CD8-positive, alpha-beta memory T cell (primary cell): ENCODE data around the gene TKT. TPM values are rescaled to one million over a fixed set of nuclear protein-coding genes. Genes with fewer than 3 reads are reported as not detected.
A peak's percentile ranks its signal among the peaks of the same experiment; 100 is the strongest.

Experiments used
- CTCF ChIA-PET: fragments of 350-600 bp; sonication (Branson Sonifier 250); formaldehyde crosslinking; loops from one replicate; lab custom pipeline; 2021; ENCODE audit warnings: antibody characterized with exemption; lab: Charles Lee
- POLR2A ChIA-PET: fragments of 350-600 bp; sonication (Branson Sonifier 250); formaldehyde crosslinking; loops from one replicate; lab custom pipeline; 2021; ENCODE audit warnings: antibody characterized with exemption; lab: Charles Lee
- DNase-seq, 5 donors: peaks; one replicate each; pipeline versions ENCODE4 v3.0.0 to v3.0.0-alpha.2; 2020 to 2022; ENCODE audit warnings: mixed read lengths in 1 of 5
- H3K27ac ChIP-seq: one replicate; pipeline ENCODE4 v1.7.0; 2013; ENCODE audit warnings: low read depth, mild to moderate bottlenecking, low read length, moderate library complexity
- H3K27me3 ChIP-seq: 2 replicates; pipeline ENCODE4 v1.7.0; 2013; ENCODE audit warnings: low read length, mild to moderate bottlenecking; ENCODE audit not compliant: insufficient read depth, poor library complexity, severe bottlenecking
- H3K36me3 ChIP-seq: 2 replicates; pipeline ENCODE4 v1.7.0; 2013; ENCODE audit warnings: mild to moderate bottlenecking, low read length, moderate library complexity; ENCODE audit not compliant: insufficient read depth
- H3K4me1 ChIP-seq: 2 replicates; pipeline ENCODE4 v1.7.0; 2013; ENCODE audit warnings: mild to moderate bottlenecking, low read length, moderate library complexity; ENCODE audit not compliant: insufficient read depth
- H3K4me3 ChIP-seq: 2 replicates; pipeline ENCODE4 v1.7.0; 2013; ENCODE audit warnings: mild to moderate bottlenecking, low read length
- H3K9me3 ChIP-seq: 2 replicates; pipeline ENCODE4 v1.7.0; 2013; ENCODE audit warnings: mild to moderate bottlenecking, low read length
- H3K27ac Mint-ChIP-seq, 8 donors: one replicate each; pipeline ENCODE4 v1.8.0; 2020 to 2021; ENCODE audit warnings: mixed read lengths in 8 of 8, mild to moderate bottlenecking in 6 of 8, inconsistent platforms in 3 of 8, moderate library complexity in 3 of 8
- H3K27me3 Mint-ChIP-seq, 2 donors: one replicate each; pipeline ENCODE4 v1.8.0; 2020 to 2021; ENCODE audit warnings: mixed read lengths in 2 of 2, mild to moderate bottlenecking in 1 of 2, moderate library complexity in 1 of 2
- H3K36me3 Mint-ChIP-seq, 3 donors: one replicate each; pipeline ENCODE4 v1.8.0; 2020 to 2021; ENCODE audit warnings: mixed read lengths in 3 of 3, inconsistent platforms in 1 of 3, mild to moderate bottlenecking in 1 of 3
- H3K4me1 Mint-ChIP-seq, 3 donors: one replicate each; pipeline ENCODE4 v1.8.0; 2020 to 2021; ENCODE audit warnings: mixed read lengths in 3 of 3, inconsistent platforms in 1 of 3, mild to moderate bottlenecking in 1 of 3
- H3K4me3 Mint-ChIP-seq, 7 donors: one replicate each; pipeline ENCODE4 v1.8.0; 2020 to 2021; ENCODE audit warnings: mixed read lengths in 7 of 7, mild to moderate bottlenecking in 6 of 7, moderate library complexity in 4 of 7, inconsistent platforms in 2 of 7
- H3K9me3 Mint-ChIP-seq, 5 donors: one replicate each; pipeline ENCODE4 v1.8.0; 2020 to 2022; ENCODE audit warnings: mixed read lengths in 5 of 5, mild to moderate bottlenecking in 3 of 5, moderate library complexity in 2 of 5, inconsistent platforms in 1 of 5
- polyA plus RNA-seq: library from polyadenylated mRNA; unstranded; fragments of 300-500 nt; fragmentation: Illumina TruSeq; gene quantifications from one replicate; pipeline ENCODE4 v1.2.3, GENCODE V29; 2021
- total RNA-seq, 2 experiments: library from RNA; stranded (reverse); gene quantifications; one replicate each; pipeline ENCODE4 v1.2.3, GENCODE V29; 2021

TKT gene
- total and polyA plus RNA-seq, 3 experiments from 2014 or later, result 59.3 to 182 (median 173) TPM

GRCh38 chr3:53231532-53232511 is 24.0 kb downstream of the TKT start:
- Mint-ChIP-seq H3K4me3 (no peak overlapping the region), H3K27ac (peak overlapping the region in 5 of 8 donors; percentile 17 to 87 (median 32)), H3K4me1 (no peaks in the 10 kb centered on the region), H3K36me3 (peaks cover 0 to 91% (median 9%) of the 10 kb centered on the region in 3 donors), H3K9me3 (no peaks in the 10 kb centered on the region), H3K27me3 (no peaks in the 10 kb centered on the region)
- POLR2A ChIA-PET, result no interaction called here
- Histone ChIP-seq H3K27ac (no peak overlapping the region), H3K4me1 (no peaks in the 10 kb centered on the region), H3K4me3 (no peak overlapping the region), H3K36me3 (peaks cover 44% of the 10 kb centered on the region), H3K27me3 (no peaks in the 10 kb centered on the region), H3K9me3 (no peaks in the 10 kb centered on the region)
- CTCF ChIA-PET, result interaction anchor here (1.3 kb wide), 1 partner anchor 37 kb away, joined by 4 read pairs; no protein-coding TSS in a partner anchor
- no peak for DNase-seq

- DNase-seq, result no peak
- Histone ChIP-seq H3K4me1 (no peaks in the 10 kb centered on the region), H3K4me3 (no peak overlapping the region), H3K27ac (no peak overlapping the region), H3K36me3 (peaks cover 44% of the 10 kb centered on the region), H3K27me3 (no peaks in the 10 kb centered on the region), H3K9me3 (no peaks in the 10 kb centered on the region)
- POLR2A ChIA-PET, result no interaction called here
- Mint-ChIP-seq H3K9me3 (no peaks in the 10 kb centered on the region), H3K27ac (no peak overlapping the region), H3K27me3 (no peaks in the 10 kb centered on the region), H3K4me3 (no peak overlapping the region), H3K4me1 (no peaks in the 10 kb centered on the region), H3K36me3 (peaks cover 0 to 95% (median 9%) of the 10 kb centered on the region in 3 donors)
- CTCF ChIA-PET, result interaction anchor here (1.3 kb wide), 1 partner anchor 36 kb away, joined by 4 read pairs; no protein-coding TSS in a partner anchor
These were observed 25.0 kb downstream of the TKT start for GRCh38 chr3:53230789-53231188.

GRCh38 chr3:53230041-53230621 is 25.7 kb downstream of the TKT start:
- no peak overlapping the region for H3K4me3 ChIP-seq
- no peaks in the 10 kb centered on the region for H3K4me1 ChIP-seq
- DNase-seq, result no peak
- no peaks in the 10 kb centered on the region for H3K4me1 Mint-ChIP-seq
- no peaks in the 10 kb centered on the region for H3K27me3 ChIP-seq
- no peak overlapping the region for H3K4me3 Mint-ChIP-seq
- POLR2A ChIA-PET, result no interaction called here
- CTCF ChIA-PET, result no interaction called here
- H3K36me3 Mint-ChIP-seq, result peaks cover 4 to 95% (median 9%) of the 10 kb centered on the region in 3 donors
- no peak overlapping the region for H3K27ac ChIP-seq
- H3K27ac Mint-ChIP-seq, result no peak overlapping the region
- H3K9me3 Mint-ChIP-seq, result no peaks in the 10 kb centered on the region
- no peaks in the 10 kb centered on the region for H3K27me3 Mint-ChIP-seq
- H3K36me3 ChIP-seq, result peaks cover 44% of the 10 kb centered on the region
- no peaks in the 10 kb centered on the region for H3K9me3 ChIP-seq

- CTCF ChIA-PET, result interaction anchor here (1.5 kb wide), 1 partner anchor 10 kb away, joined by 5 read pairs; no protein-coding TSS in a partner anchor
- H3K4me1 ChIP-seq, result no peaks in the 10 kb centered on the region
- POLR2A ChIA-PET, result interaction anchor here (0.6 kb wide), 1 partner anchor 88 kb away, joined by 3 read pairs; no protein-coding TSS in a partner anchor
- no peaks in the 10 kb centered on the region for H3K9me3 ChIP-seq
- no peak overlapping the region for H3K4me3 ChIP-seq
- Mint-ChIP-seq H3K4me3 (no peak overlapping the region), H3K36me3 (peaks cover 4 to 96% (median 11%) of the 10 kb centered on the region in 3 donors), H3K9me3 (no peaks in the 10 kb centered on the region), H3K4me1 (no peaks in the 10 kb centered on the region), H3K27ac (no peak overlapping the region), H3K27me3 (no peaks in the 10 kb centered on the region)
- H3K27me3 ChIP-seq, result no peaks in the 10 kb centered on the region
- no peak overlapping the region for H3K27ac ChIP-seq
- peaks cover 50% of the 10 kb centered on the region for H3K36me3 ChIP-seq
- no peak for DNase-seq
These were observed 26.2 kb downstream of the TKT start for GRCh38 chr3:53229606-53230005.

- H3K4me1 ChIP-seq, result no peaks in the 10 kb centered on the region
- no peak for DNase-seq
- H3K27me3 Mint-ChIP-seq, result no peaks in the 10 kb centered on the region
- H3K27me3 ChIP-seq, result no peaks in the 10 kb centered on the region
- H3K9me3 Mint-ChIP-seq, result no peaks in the 10 kb centered on the region
- peaks cover 4 to 94% (median 11%) of the 10 kb centered on the region in 3 donors for H3K36me3 Mint-ChIP-seq
- no peak overlapping the region for H3K4me3 Mint-ChIP-seq
- CTCF ChIA-PET, result interaction anchor here (1.5 kb wide), 1 partner anchor 9 kb away, joined by 5 read pairs; no protein-coding TSS in a partner anchor
- H3K27ac Mint-ChIP-seq, result no peak overlapping the region
- no peak overlapping the region for H3K4me3 ChIP-seq
- no peak overlapping the region for H3K27ac ChIP-seq
- no peaks in the 10 kb centered on the region for H3K9me3 ChIP-seq
- H3K4me1 Mint-ChIP-seq, result no peaks in the 10 kb centered on the region
- H3K36me3 ChIP-seq, result peaks cover 50% of the 10 kb centered on the region
- POLR2A ChIA-PET, result interaction anchor here (0.6 kb wide), 1 partner anchor 88 kb away, joined by 3 read pairs; no protein-coding TSS in a partner anchor
These were observed 26.7 kb downstream of the TKT start for GRCh38 chr3:53229171-53229570.

GRCh38 chr3:53227993-53228885 is 27.6 kb downstream of the TKT start:
- H3K27ac Mint-ChIP-seq, result no peak overlapping the region
- H3K36me3 Mint-ChIP-seq, result peaks cover 4 to 92% (median 8%) of the 10 kb centered on the region in 3 donors
- H3K4me1 Mint-ChIP-seq, result no peaks in the 10 kb centered on the region
- no peaks in the 10 kb centered on the region for H3K27me3 ChIP-seq
- no peak overlapping the region for H3K4me3 ChIP-seq
- H3K27ac ChIP-seq, result no peak overlapping the region
- ChIA-PET POLR2A (no interaction called here), CTCF (interaction anchor here (1.5 kb wide), 1 partner anchor 8 kb away, joined by 5 read pairs; no protein-coding TSS in a partner anchor)
- H3K4me3 Mint-ChIP-seq, result no peak overlapping the region
- H3K9me3 ChIP-seq, result no peaks in the 10 kb centered on the region
- no peak for DNase-seq
- H3K4me1 ChIP-seq, result no peaks in the 10 kb centered on the region
- no peaks in the 10 kb centered on the region for H3K27me3 Mint-ChIP-seq
- no peaks in the 10 kb centered on the region for H3K9me3 Mint-ChIP-seq
- H3K36me3 ChIP-seq, result peaks cover 50% of the 10 kb centered on the region

- CTCF ChIA-PET, result no interaction called here
These were observed 28.9 kb downstream of the TKT start for GRCh38 chr3:53226841-53227407.

More at GRCh38 chr3:53226841-53227407, 28.9 kb downstream of the TKT start:
- no peaks in the 10 kb centered on the region for H3K27me3 ChIP-seq
- H3K36me3 ChIP-seq, result peaks cover 50% of the 10 kb centered on the region
- H3K9me3 ChIP-seq, result no peaks in the 10 kb centered on the region
- Mint-ChIP-seq H3K27me3 (peaks cover 0 to 1% of the 10 kb centered on the region in 2 donors), H3K27ac (no peak overlapping the region), H3K36me3 (peaks cover 4 to 82% (median 8%) of the 10 kb centered on the region in 3 donors), H3K4me1 (no peaks in the 10 kb centered on the region), H3K9me3 (no peaks in the 10 kb centered on the region), H3K4me3 (no peak overlapping the region)
- H3K4me3 ChIP-seq, result no peak overlapping the region
- H3K27ac ChIP-seq, result no peak overlapping the region
- no peak for DNase-seq
- POLR2A ChIA-PET, result no interaction called here
- H3K4me1 ChIP-seq, result no peaks in the 10 kb centered on the region
